A673 (cell line): ENCODE measurements around the gene ASTN1. TPM values are rescaled to one million over a fixed set of nuclear protein-coding genes. Genes with fewer than 3 reads are reported as not detected.
"Not testable (repeated sequence)": the region's sequence is repeated elsewhere in the genome, so short reads cannot be mapped to it uniquely, and the experiment has no call there.

Experiments used
- BruUV-seq: library from RNA; stranded (reverse); fragments of 400-500 nt; replicated peaks from 2 replicates; lab custom pipeline; 2021; lab: Mats Ljungman, UMichigan
- CTCF ChIA-PET: fragments of 300-600 bp; sonication (Branson Sonifier 250); formaldehyde crosslinking; loops from one replicate; lab custom pipeline; 2022; ENCODE audit warnings: antibody characterized with exemption; lab: Charles Lee
- POLR2A ChIA-PET: fragments of 300-600 bp; sonication (Branson Sonifier 250); formaldehyde crosslinking; loops from one replicate; lab custom pipeline; 2022; ENCODE audit warnings: antibody characterized with exemption; ENCODE audit not compliant: low non-redundant PET; lab: Charles Lee
- DNase-seq: peaks from one replicate; pipeline ENCODE4 v3.0.0-alpha.2; 2015; ENCODE audit warnings: low spot score
- H3K27ac ChIP-seq: fragments of 200-600 bp; sonication (generic); 2 replicates; pipeline ENCODE4 v1.5.1; 2016; ENCODE audit warnings: mixed run types, low read depth, mild to moderate bottlenecking, mixed read lengths, antibody characterized with exemption, low read length; ENCODE audit not compliant: poor library complexity, severe bottlenecking
- H3K27me3 ChIP-seq: fragments of 200-600 bp; sonication (generic); replicated peaks from 2 replicates; pipeline ENCODE4 v1.6.1; 2017; ENCODE audit warnings: mixed run types, low read depth, mild to moderate bottlenecking, mixed read lengths, antibody characterized with exemption, low read length; ENCODE audit not compliant: insufficient read depth, poor library complexity
- H3K36me3 ChIP-seq: fragments of 200-600 bp; sonication (generic); 2 replicates; pipeline ENCODE4 v1.6.1; 2016; ENCODE audit warnings: mixed run types, mild to moderate bottlenecking, mixed read lengths, antibody characterized with exemption, low read length; ENCODE audit not compliant: insufficient read depth, poor library complexity, severe bottlenecking
- H3K4me1 ChIP-seq: fragments of 200-600 bp; sonication (generic); 2 replicates; pipeline ENCODE4 v1.6.1; 2017; ENCODE audit warnings: mixed run types, mild to moderate bottlenecking, mixed read lengths, antibody characterized with exemption, low read length; ENCODE audit not compliant: insufficient read depth, poor library complexity, severe bottlenecking
- H3K4me3 ChIP-seq: fragments of 200-600 bp; sonication (generic); 2 replicates; pipeline ENCODE4 v1.5.1; 2016; ENCODE audit warnings: low read depth, mixed run types, mild to moderate bottlenecking, mixed read lengths, low read length; ENCODE audit not compliant: poor library complexity, severe bottlenecking
- H3K9me3 ChIP-seq: fragments of 200-600 bp; sonication (generic); 2 replicates; pipeline ENCODE4 v1.6.1; 2016; ENCODE audit warnings: mixed run types, low read depth, mild to moderate bottlenecking, mixed read lengths, antibody characterized with exemption, low read length; ENCODE audit not compliant: poor library complexity, severe bottlenecking
- CTCF ChIP-seq: fragments of 300-800, 200-600 bp; sonication (generic); conservative IDR thresholded peaks from 2 replicates; pipeline ENCODE4 v1.5.1; 2017; ENCODE audit warnings: low read depth, mild to moderate bottlenecking, antibody characterized with exemption, low read length, moderate library complexity, mixed read lengths
- EZH2 ChIP-seq: fragments of 200-600 bp; sonication (generic); IDR thresholded peaks from 2 replicates; pipeline ENCODE4 v1.6.1; 2017; ENCODE audit warnings: borderline replicate concordance, low read depth, mild to moderate bottlenecking, mixed read lengths, antibody characterized with exemption, low read length; ENCODE audit not compliant: poor library complexity, severe bottlenecking
- intact Hi-C: fragments of 100-400 bp; cut with micrococcal nuclease; formaldehyde crosslinking; loops from one replicate; pipeline ENCODE4 v1.10.0; 2022; ENCODE audit not compliant: unreplicated experiment
- total RNA-seq: library from RNA; stranded (reverse); gene quantifications from 2 replicates; pipeline ENCODE4 v1.2.3, GENCODE V29; 2021

ASTN1 gene
- total RNA-seq, 1 experiment from 2014 or later, result 0.41 TPM

- peaks cover 5% of the 10 kb centered on the region for H3K4me1 ChIP-seq
- H3K27ac ChIP-seq, result no peak overlapping the region
- intact Hi-C loops, result no loop called here
- TF ChIP-seq EZH2 (no peak), CTCF (no peak)
- no peaks in the 10 kb centered on the region for H3K36me3 ChIP-seq
- no TSS peak for BruUV-seq
- peaks cover 43% of the 10 kb centered on the region for H3K27me3 ChIP-seq
- H3K4me3 ChIP-seq, result no peak overlapping the region
- ChIA-PET CTCF (no interaction called here), POLR2A (no interaction called here)
- H3K9me3 ChIP-seq, result no peaks in the 10 kb centered on the region
- no peak for DNase-seq
These were observed 86.6 kb downstream of the ASTN1 start for GRCh38 chr1:177077734-177078499.

- ChIA-PET CTCF (no interaction called here), POLR2A (no interaction called here)
- no peak for TF ChIP-seq CTCF
- TF ChIP-seq EZH2, result no peak
- BruUV-seq, result no TSS peak
- Histone ChIP-seq H3K9me3 (no peaks in the 10 kb centered on the region), H3K36me3 (no peaks in the 10 kb centered on the region), H3K4me3 (no peak overlapping the region), H3K27ac (no peak overlapping the region), H3K27me3 (peaks cover 34% of the 10 kb centered on the region), H3K4me1 (peaks cover 5% of the 10 kb centered on the region)
- no peak for DNase-seq
- intact Hi-C loops, result no loop called here
These were observed 87.5 kb downstream of the ASTN1 start for GRCh38 chr1:177077006-177077405.

- H3K27me3 ChIP-seq, result peaks cover 32% of the 10 kb centered on the region
- POLR2A ChIA-PET, intact Hi-C loops, H3K27ac ChIP-seq, DNase-seq, BruUV-seq, H3K9me3 ChIP-seq, H3K36me3 ChIP-seq, H3K4me3 ChIP-seq, CTCF ChIA-PET, H3K4me1 ChIP-seq: not testable (repeated sequence)
These were observed 89.7 kb downstream of the ASTN1 start for GRCh38 chr1:177074811-177075210.

GRCh38 chr1:177069490-177069889, 95.0 kb downstream of the ASTN1 start:
- BruUV-seq, result no TSS peak
- DNase-seq, result no peak
- H3K27ac ChIP-seq, result no peak overlapping the region

More at GRCh38 chr1:177069490-177069889, 95.0 kb downstream of the ASTN1 start:
- H3K36me3 ChIP-seq, result no peaks in the 10 kb centered on the region
- no peaks in the 10 kb centered on the region for H3K9me3 ChIP-seq
- no peak for TF ChIP-seq CTCF
- no peak for TF ChIP-seq EZH2
- ChIA-PET POLR2A (no interaction called here), CTCF (no interaction called here)
- H3K4me1 ChIP-seq, result no peaks in the 10 kb centered on the region
- H3K27me3 ChIP-seq, result peaks cover 21% of the 10 kb centered on the region
- no peak overlapping the region for H3K4me3 ChIP-seq
- intact Hi-C loops, result loop anchor here (10.0 kb wide), 1 partner anchor 875 kb away; no protein-coding TSS in a partner anchor
